Heart left ventricle (tissue), 16 donors: ENCODE data around the gene MLN. TPM values are rescaled to one million over a fixed set of nuclear protein-coding genes. Genes with fewer than 3 reads are reported as not detected.
"Not testable (repeated sequence)": the region's sequence is repeated elsewhere in the genome, so short reads cannot be mapped to it uniquely, and the experiment has no call there.

Experiments
- ATAC-seq, 4 donors: fragments of 200-7000 bp; cut with Tn5 transposase; one replicate each; pipeline ENCODE4 v1.9.1; 2020 to 2022; ENCODE audit warnings: moderate library complexity in 4 of 4, mild to moderate bottlenecking in 3 of 4, moderate number of reproducible peaks in 1 of 4
- DNase-seq, 5 donors: peaks; one replicate each; pipeline ENCODE4 v3.0.0-alpha.2; 2020
- H3K27ac ChIP-seq, 12 donors: fragments of 200-600 bp; sonication (generic) in 4 of 12; one replicate each; pipeline versions ENCODE4 v1.5.0 to v1.8.0; 2016 to 2022; ENCODE audit warnings: mild to moderate bottlenecking in 2 of 12
- H3K27me3 ChIP-seq, 9 donors: fragments of 200-600 bp; sonication (generic) in 2 of 9; one replicate each; pipeline versions ENCODE4 v1.5.1 to v1.8.0; 2016 to 2022; ENCODE audit warnings: mild to moderate bottlenecking in 3 of 9
- H3K36me3 ChIP-seq, 9 donors: fragments of 200-600 bp; sonication (generic) in 2 of 9; one replicate each; pipeline versions ENCODE4 v1.5.0 to v1.8.0; 2018 to 2022; ENCODE audit warnings: mild to moderate bottlenecking in 2 of 9
- H3K4me1 ChIP-seq, 12 donors: fragments of 200-600 bp; sonication (generic) in 4 of 12; one replicate each; pipeline versions ENCODE4 v1.5.0 to v1.8.0; 2016 to 2022; ENCODE audit warnings: mild to moderate bottlenecking in 3 of 12
- H3K4me3 ChIP-seq, 12 donors: fragments of 200-600 bp; sonication (generic) in 4 of 12; one replicate each; pipeline versions ENCODE4 v1.5.0 to v1.8.0; 2017 to 2022; ENCODE audit warnings: mild to moderate bottlenecking in 9 of 12, moderate library complexity in 4 of 12
- H3K9me3 ChIP-seq, 12 donors: fragments of 200-600 bp; sonication (generic) in 4 of 12; one replicate each; pipeline versions ENCODE4 v1.5.0 to v1.8.0; 2016 to 2022; ENCODE audit warnings: mild to moderate bottlenecking in 1 of 12
- CTCF ChIP-seq, 12 donors: fragments of 200-600 bp; sonication (generic) in 4 of 12; IDR thresholded peaks; one replicate each; pipeline versions ENCODE4 v1.5.0 to v1.8.0; 2018 to 2022; ENCODE audit warnings: antibody characterized with exemption in 12 of 12, mild to moderate bottlenecking in 5 of 12
- POLR2A ChIP-seq, 2 donors: fragments of 450-650 bp; IDR thresholded peaks; one replicate each; pipeline ENCODE4 v1.6.1; 2017; ENCODE audit warnings: antibody characterized with exemption in 2 of 2, mild to moderate bottlenecking in 2 of 2, moderate library complexity in 2 of 2
- WGBS, 4 donors: extraction: QIAGEN DNeasy Blood & Tissue Kit in 2 of 4; methylation state at CpG; one replicate each; pipeline versions ENCODE4 v1.1.5 to v1.1.7; 2013 to 2018; 5-methylcytosine and 5-hydroxymethylcytosine counted together
- intact Hi-C, 10 donors: fragments of 100-400 bp; cut with DNase I; formaldehyde crosslinking; loops; one replicate each; pipeline versions ENCODE4 v1.11.1 to v1.14.2; 2022
- polyA plus RNA-seq, 2 donors: library from polyadenylated mRNA; stranded (reverse); fragments of 200-250 nt; gene quantifications; one replicate each; pipeline ENCODE4 v1.2.3, GENCODE V29; 2013
- total RNA-seq, 9 donors: library from RNA; depleted of rRNA in 2 of 9; stranded (reverse); fragments of >200 nt in 2 of 9; fragmentation: NEBNext Ultra II Directional in 3 of 9; extraction: Animal tissue kit (Norgen Biotek cat#: 25700) in 3 of 9; gene quantifications; one replicate each; pipeline versions ENCODE4 v1.1.0 to v1.2.4, GENCODE V29; 2016 to 2023
- donor health status: ischemic (EF 13 %, LVEDD 7.1; RV severe dilation, severe dysfunction).
- donor health status: healthy with polysubstance abuse.
- donor health status: DM: no; HTN: yes; CAD: no.
- donor health status: DM: no; HTN: no; CAD: no.
- donor health status: ischemic (EF 25% LVEDD 6.9; RV normal size, moderate dysfunction).
- donor health status: ischemic (EF 25% LVEDD 5.7; RV mildly dilated, moderate dysfunction).
- donor health status: healthy.
- donor health status: DM: yes; HTN: yes; CAD: no.
- donor health status: ischemic (EF 35%, LVEDD 5.7; RV mildly dilated, moderate dysfunction).
- donor health status: nonischemic (EF 11% LVEDD 7.7; RV severe dilation, severe dysfunction).
- donor health status: DM: yes; HTN: yes; CAD: no.
- donor health status: PGD.
- donor health status: ischemic (EF 29% LVEDD 5.4; RV normal size, mild dysfunction).
- donor health status: nonischemic (EF 23%, LVEDD 6.1; RV moderate dilation, normal function).

The MLN gene
- total and polyA plus RNA-seq, 11 donors, result not detected

DNA sequence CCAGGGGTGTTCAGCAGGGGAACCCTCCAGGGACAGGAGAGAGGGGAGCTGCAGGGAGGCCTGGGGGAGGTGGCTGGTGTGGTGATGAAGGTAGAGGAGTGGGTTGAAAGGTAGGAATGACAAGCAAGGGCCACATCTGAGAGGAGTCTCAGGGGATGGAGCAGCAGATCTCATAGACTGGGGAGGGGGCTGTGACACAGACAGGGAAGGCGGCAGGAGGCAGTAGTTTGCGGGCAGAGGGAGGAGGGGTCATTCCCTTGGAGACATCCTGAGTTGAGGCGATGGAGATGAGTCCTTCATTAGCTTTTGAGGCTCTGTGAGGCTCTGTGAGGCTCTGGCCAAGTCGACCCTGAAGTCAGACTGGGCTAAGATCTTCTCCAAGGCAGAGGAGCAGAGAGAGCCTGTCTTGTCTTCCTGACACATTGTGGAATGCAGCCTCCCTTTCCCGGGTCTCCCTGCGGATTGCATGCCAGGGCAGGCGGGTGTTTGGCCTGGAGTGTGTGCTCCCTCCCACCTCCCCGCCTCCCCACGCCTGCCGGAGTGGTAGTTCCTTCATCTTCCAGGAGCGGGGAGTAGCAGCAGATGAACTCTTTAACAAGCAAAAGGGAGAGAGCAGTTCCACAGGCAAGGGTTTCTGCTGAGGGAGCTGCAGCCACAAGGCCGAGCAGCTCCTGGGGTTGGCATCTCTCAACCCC is 34.3 kb upstream of the MLN start:
- Histone ChIP-seq H3K4me1 (peaks cover 0 to 19% (median 2%) of the 10 kb centered on the region in 12 donors), H3K27ac (no peak overlapping the region), H3K9me3 (peaks cover 0 to 8% (median 0%) of the 10 kb centered on the region in 12 donors), H3K36me3 (no peaks in the 10 kb centered on the region), H3K4me3 (no peak overlapping the region), H3K27me3 (peaks cover 0 to 6% (median 0%) of the 10 kb centered on the region in 9 donors)
- no peak for DNase-seq
- intact Hi-C loops, result no loop called here
- 46 to 55% (median 52%) methylated on average over 11 to 12 of the region's 12 CpGs for WGBS, 4 donors
- TF ChIP-seq POLR2A (IDR thresholded peaks at IDR 0.05), result no peak
- no peak for TF ChIP-seq CTCF (IDR thresholded peaks at IDR 0.05)
- ATAC-seq, result no peak

DNA sequence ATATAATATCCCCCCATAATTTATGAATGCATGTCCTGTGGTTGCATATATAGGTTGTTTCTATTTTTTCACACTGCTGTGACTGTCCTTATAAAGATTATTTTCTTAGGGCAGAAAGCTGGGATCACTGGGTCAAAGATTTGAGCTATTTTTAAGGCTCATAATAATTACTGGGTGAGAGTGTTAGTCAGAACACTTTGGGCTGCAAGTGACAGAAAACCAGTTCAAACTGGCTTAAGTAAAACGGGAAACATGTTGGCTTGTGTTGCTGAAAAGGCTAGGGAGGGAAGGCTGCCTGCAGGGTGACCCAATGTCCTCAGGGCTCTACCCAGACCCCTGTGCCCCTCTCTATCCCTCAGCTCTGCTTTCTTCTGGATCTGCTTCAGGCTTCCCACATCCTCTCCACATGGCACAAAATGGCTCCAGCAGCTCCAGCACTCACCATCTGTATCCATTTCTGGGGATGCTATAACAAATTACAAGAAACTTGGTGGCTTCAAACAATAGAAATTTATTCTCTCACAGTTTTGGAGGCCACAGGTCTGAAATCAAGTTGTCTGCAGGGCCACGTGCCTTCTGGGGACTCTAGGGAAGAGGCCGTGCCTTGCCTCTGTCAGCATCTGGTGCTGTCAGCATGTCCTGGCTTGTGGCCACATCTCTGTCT is 33.1 kb upstream of the MLN start:
- Histone ChIP-seq H3K27ac (no peak overlapping the region), H3K36me3 (no peaks in the 10 kb centered on the region), H3K4me1 (peaks cover 0 to 19% (median 2%) of the 10 kb centered on the region in 12 donors), H3K27me3 (peaks cover 0 to 6% (median 0%) of the 10 kb centered on the region in 9 donors), H3K9me3 (peaks cover 0 to 8% (median 0%) of the 10 kb centered on the region in 12 donors), H3K4me3 (no peak overlapping the region)
- intact Hi-C loops, result no loop called here
- no peak for DNase-seq
- TF ChIP-seq CTCF (IDR thresholded peaks at IDR 0.05) (no peak), POLR2A (IDR thresholded peaks at IDR 0.05) (no peak)
- no peak for ATAC-seq
- 78 to 91% (median 83%) methylated on average over 3 of the region's 3 CpGs for WGBS, 4 donors

- H3K36me3 ChIP-seq, result no peaks in the 10 kb centered on the region
- H3K4me3 ChIP-seq, result no peak overlapping the region
- no peak overlapping the region for H3K27ac ChIP-seq
- DNase-seq (peak in 1 of 5 donors; percentile 31), ATAC-seq (no peak)
- H3K9me3 ChIP-seq, result peaks cover 0 to 8% (median 0%) of the 10 kb centered on the region in 12 donors
- H3K4me1 ChIP-seq, result peaks cover 0 to 8% (median 0%) of the 10 kb centered on the region in 12 donors
- no peak for TF ChIP-seq POLR2A (IDR thresholded peaks at IDR 0.05)
- intact Hi-C loops, result no loop called here
- WGBS, 4 donors, result 89 to 93% (median 90%) methylated on average over 16 to 22 of the region's 22 CpGs
- peaks cover 0 to 16% (median 6%) of the 10 kb centered on the region in 9 donors for H3K27me3 ChIP-seq
Measured at GRCh38 chr6:33834401-33835392, 30.9 kb upstream of the MLN start.

GRCh38 chr6:33833599-33833998 is 29.8 kb upstream of the MLN start:
- ATAC-seq (no peak), DNase-seq (no peak)
- H3K27me3 ChIP-seq, result peaks cover 0 to 16% (median 6%) of the 10 kb centered on the region in 9 donors
- no peaks in the 10 kb centered on the region for H3K36me3 ChIP-seq
- 86 to 93% (median 88%) methylated on average over 6 of the region's 6 CpGs for WGBS, 4 donors
- H3K27ac ChIP-seq, result no peak overlapping the region
- H3K9me3 ChIP-seq, result peaks cover 0 to 8% (median 0%) of the 10 kb centered on the region in 12 donors
- no peak overlapping the region for H3K4me3 ChIP-seq
- TF ChIP-seq CTCF (IDR thresholded peaks at IDR 0.05) (no peak), POLR2A (IDR thresholded peaks at IDR 0.05) (no peak)
- intact Hi-C loops, result no loop called here
- peaks cover 0 to 7% (median 2%) of the 10 kb centered on the region in 12 donors for H3K4me1 ChIP-seq

GRCh38 chr6:33832831-33833230 is 29.0 kb upstream of the MLN start:
- H3K9me3 ChIP-seq, ATAC-seq, intact Hi-C loops, H3K27ac ChIP-seq, H3K36me3 ChIP-seq, H3K4me3 ChIP-seq: not testable (repeated sequence)
- peak in 1 of 5 donors; percentile 18 for DNase-seq
- H3K27me3 ChIP-seq, result peaks cover 0 to 16% (median 6%) of the 10 kb centered on the region in 9 donors
- H3K4me1 ChIP-seq, result peaks cover 0 to 13% (median 2%) of the 10 kb centered on the region in 12 donors
- WGBS, 4 donors, result 92 to 96% (median 93%) methylated on average over 8 to 28 of the region's 32 CpGs

GRCh38 chr6:33831725-33832124 is 27.9 kb upstream of the MLN start:
- H3K36me3 ChIP-seq, H3K9me3 ChIP-seq, H3K27ac ChIP-seq, DNase-seq, intact Hi-C loops, ATAC-seq, H3K4me3 ChIP-seq: not testable (repeated sequence)
- Histone ChIP-seq H3K4me1 (peaks cover 0 to 13% (median 2%) of the 10 kb centered on the region in 12 donors), H3K27me3 (peaks cover 0 to 17% (median 6%) of the 10 kb centered on the region in 9 donors)
- 77 to 89% (median 84%) methylated on average over 4 to 5 of the region's 5 CpGs for WGBS, 4 donors
